GM06990 (cell line): Measurements from ENCODE around the gene UQCR10.

ENCODE experiments used
- DNase-seq: peaks from one replicate; pipeline ENCODE4 v3.0.0-alpha.2; 2011; ENCODE audit not compliant: insufficient read length; ENCODE audit errors: extremely low read depth
- H3K27me3 ChIP-seq: replicated peaks from 2 replicates; pipeline ENCODE4 v1.6.0; 2011; ENCODE audit warnings: low read length; ENCODE audit not compliant: control insufficient read depth, insufficient read depth
- H3K36me3 ChIP-seq: 2 replicates; pipeline ENCODE4 v1.5.1; 2011; ENCODE audit warnings: low read length; ENCODE audit not compliant: control insufficient read depth, insufficient read depth
- H3K4me3 ChIP-seq: replicated peaks from 2 replicates; pipeline ENCODE4 v1.5.1; 2011; ENCODE audit warnings: low read depth, mild to moderate bottlenecking, control low read depth, low read length
- CTCF ChIP-seq: IDR thresholded peaks from 2 replicates; pipeline ENCODE4 v1.5.1; 2011; ENCODE audit warnings: low read length, control low read depth, mild to moderate bottlenecking, inconsistent platforms; ENCODE audit not compliant: insufficient read depth, poor library complexity, severe bottlenecking

Gene UQCR10

GRCh38 chr22:29744902-29745301 lies 22.3 kb upstream of the UQCR10 start:
- no peak for TF ChIP-seq CTCF
- Histone ChIP-seq H3K36me3 (peaks cover 9% of the 10 kb centered on the region), H3K27me3 (no peaks in the 10 kb centered on the region), H3K4me3 (no peak overlapping the region)
- no peak for DNase-seq

GRCh38 chr22:29747832-29748231 lies 19.3 kb upstream of the UQCR10 start:
- TF ChIP-seq CTCF, result no peak
- no peak for DNase-seq
- no peak overlapping the region for H3K4me3 ChIP-seq
- H3K36me3 ChIP-seq, result peaks cover 9% of the 10 kb centered on the region
- no peaks in the 10 kb centered on the region for H3K27me3 ChIP-seq

GRCh38 chr22:29748248-29748893 lies 18.8 kb upstream of the UQCR10 start:
- Histone ChIP-seq H3K36me3 (peaks cover 9% of the 10 kb centered on the region), H3K4me3 (no peak overlapping the region), H3K27me3 (no peaks in the 10 kb centered on the region)
- DNase-seq, result no peak
- TF ChIP-seq CTCF, result no peak

- Histone ChIP-seq H3K4me3 (no peak overlapping the region), H3K36me3 (peaks cover 9% of the 10 kb centered on the region), H3K27me3 (no peaks in the 10 kb centered on the region)
- no peak for TF ChIP-seq CTCF
- DNase-seq, result no peak
These were observed 17.1 kb upstream of the UQCR10 start for GRCh38 chr22:29750029-29750428.

GRCh38 chr22:29750559-29751538 lies 16.3 kb upstream of the UQCR10 start:
- Histone ChIP-seq H3K4me3 (no peak overlapping the region), H3K27me3 (no peaks in the 10 kb centered on the region), H3K36me3 (peaks cover 7% of the 10 kb centered on the region)
- DNase-seq, result no peak
- TF ChIP-seq CTCF, result no peak
